Astrocyte of the spinal cord (primary cell): ENCODE results near the gene PEX11A.

Source experiments
- DNase-seq: peaks from one replicate; pipeline ENCODE4 v3.0.0; 2011; ENCODE audit warnings: low read depth, low spot score
- H3K4me3 ChIP-seq: 2 replicates; pipeline ENCODE4 v1.5.1; 2011; ENCODE audit warnings: low read depth, mild to moderate bottlenecking, low read length, moderate library complexity
- in situ Hi-C: cut with HindIII; loops from 2 replicates; pipeline ENCODE4 v1.10.0; 2017; ENCODE audit warnings: low sequenced_read_pairs
- TF ChIP-seq, protein P1 (sequence below): IDR thresholded peaks from 2 replicates; pipeline ENCODE4 v1.5.1; 2012; ENCODE audit warnings: low read depth, mild to moderate bottlenecking, low read length, inconsistent platforms

Gene PEX11A

DNA sequence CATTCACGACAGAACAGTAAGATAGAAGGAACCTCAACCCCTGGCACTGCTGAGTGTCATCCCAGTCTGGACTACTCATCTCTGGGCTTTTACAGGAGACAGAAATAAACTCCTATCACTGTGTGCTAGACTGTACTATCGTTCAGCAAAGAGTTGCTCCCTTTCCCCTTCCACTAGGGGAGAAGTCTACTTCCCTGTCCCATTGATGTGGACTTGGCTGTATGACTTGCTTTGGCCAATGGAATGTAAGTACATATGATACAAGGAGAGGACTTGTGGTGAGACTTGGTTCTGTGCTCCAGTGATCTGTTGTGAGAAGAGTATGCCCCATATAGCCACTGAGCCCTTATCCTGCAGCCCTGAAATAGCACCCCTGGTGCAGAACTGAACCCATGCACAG is 30.0 kb downstream of the PEX11A start:
- in situ Hi-C loops: no loop called here
- no peak for DNase-seq
- H3K4me3 ChIP-seq: no peak overlapping the region
- TF ChIP-seq, protein P1, sequence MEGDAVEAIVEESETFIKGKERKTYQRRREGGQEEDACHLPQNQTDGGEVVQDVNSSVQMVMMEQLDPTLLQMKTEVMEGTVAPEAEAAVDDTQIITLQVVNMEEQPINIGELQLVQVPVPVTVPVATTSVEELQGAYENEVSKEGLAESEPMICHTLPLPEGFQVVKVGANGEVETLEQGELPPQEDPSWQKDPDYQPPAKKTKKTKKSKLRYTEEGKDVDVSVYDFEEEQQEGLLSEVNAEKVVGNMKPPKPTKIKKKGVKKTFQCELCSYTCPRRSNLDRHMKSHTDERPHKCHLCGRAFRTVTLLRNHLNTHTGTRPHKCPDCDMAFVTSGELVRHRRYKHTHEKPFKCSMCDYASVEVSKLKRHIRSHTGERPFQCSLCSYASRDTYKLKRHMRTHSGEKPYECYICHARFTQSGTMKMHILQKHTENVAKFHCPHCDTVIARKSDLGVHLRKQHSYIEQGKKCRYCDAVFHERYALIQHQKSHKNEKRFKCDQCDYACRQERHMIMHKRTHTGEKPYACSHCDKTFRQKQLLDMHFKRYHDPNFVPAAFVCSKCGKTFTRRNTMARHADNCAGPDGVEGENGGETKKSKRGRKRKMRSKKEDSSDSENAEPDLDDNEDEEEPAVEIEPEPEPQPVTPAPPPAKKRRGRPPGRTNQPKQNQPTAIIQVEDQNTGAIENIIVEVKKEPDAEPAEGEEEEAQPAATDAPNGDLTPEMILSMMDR: no peak

DNA sequence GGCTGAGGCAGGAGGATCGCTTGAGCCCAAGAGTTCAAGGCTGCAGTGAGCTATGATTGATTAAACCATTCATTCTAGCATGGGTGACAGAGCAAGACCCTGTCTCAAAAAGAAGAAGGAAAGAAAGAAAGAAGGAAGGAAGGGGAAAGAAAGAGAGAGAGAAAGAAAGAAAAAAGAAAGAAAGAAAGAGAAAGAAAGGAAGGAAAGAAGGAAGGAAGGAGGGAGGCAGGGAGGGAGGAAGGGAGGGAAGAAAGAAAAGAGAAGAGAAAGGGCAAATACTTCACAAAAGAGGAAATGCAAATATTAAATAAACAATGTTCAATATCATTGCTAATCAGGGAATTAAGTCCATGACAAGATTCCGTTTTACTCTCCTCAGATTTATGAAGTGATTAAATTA is 31.3 kb downstream of the PEX11A start:
- TF ChIP-seq, protein P1: no peak
- DNase-seq: no peak
- no peak overlapping the region for H3K4me3 ChIP-seq
- in situ Hi-C loops: no loop called here

DNA sequence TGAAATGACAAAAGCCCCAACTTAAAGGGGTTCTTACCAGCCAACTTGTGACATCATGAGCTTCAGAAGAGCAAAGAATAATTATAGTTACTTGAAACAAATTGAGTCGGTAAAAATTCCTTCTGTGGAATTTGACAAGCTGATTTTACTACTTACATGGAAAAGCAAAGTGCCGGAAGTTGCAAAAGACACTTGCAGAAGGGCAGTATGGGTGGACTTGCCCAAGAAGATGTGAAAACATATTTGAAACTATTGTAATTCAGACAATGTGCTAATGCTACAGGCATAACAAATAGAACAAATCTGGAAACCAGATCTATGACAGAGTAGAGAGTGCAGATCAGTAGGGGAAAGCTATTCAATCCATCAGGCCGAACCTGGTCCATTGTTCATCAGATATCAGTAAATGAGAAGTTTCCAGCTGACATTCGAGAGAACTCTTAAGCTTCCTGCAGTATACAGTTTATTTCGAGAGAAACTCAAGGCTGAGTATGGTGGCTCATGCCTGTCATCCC is 32.8 kb downstream of the PEX11A start:
- DNase-seq: no peak
- in situ Hi-C loops: no loop called here
- H3K4me3 ChIP-seq: no peak overlapping the region
- TF ChIP-seq, protein P1: no peak

DNA sequence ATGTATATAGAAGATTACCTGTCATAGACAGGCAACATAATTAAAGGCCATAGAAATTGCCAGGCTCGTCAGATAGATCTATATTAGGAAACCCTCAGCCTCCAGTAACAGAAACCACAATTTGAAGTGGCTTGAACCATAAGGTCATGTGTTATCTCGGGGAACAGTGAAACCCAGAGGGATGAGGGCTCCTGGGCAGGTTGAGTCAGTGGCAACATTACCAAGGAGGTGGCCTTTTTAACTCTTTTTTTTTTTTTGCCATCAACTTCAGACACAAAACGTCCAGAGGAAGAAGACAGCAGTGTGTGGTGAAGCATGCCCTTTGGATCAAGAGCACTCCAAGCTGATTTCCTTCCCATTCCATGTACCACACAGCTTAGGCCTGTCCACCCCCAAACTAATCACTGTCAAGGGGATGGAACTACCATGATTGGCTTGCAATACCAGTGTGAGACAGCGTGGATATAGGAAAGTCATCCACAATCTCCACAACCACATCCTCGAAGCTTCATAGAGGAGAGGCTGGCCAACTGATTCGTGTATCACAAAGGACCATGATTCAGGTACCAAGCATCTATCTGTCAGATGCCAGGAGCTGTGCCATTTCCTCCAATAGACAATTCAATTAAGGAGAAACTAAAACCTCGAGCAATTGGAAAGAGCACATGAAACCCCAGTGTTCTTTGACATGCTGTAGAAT is 34.3 kb downstream of the PEX11A start:
- no peak for DNase-seq
- H3K4me3 ChIP-seq: no peak overlapping the region
- in situ Hi-C loops: no loop called here
- TF ChIP-seq, protein P1: no peak

DNA sequence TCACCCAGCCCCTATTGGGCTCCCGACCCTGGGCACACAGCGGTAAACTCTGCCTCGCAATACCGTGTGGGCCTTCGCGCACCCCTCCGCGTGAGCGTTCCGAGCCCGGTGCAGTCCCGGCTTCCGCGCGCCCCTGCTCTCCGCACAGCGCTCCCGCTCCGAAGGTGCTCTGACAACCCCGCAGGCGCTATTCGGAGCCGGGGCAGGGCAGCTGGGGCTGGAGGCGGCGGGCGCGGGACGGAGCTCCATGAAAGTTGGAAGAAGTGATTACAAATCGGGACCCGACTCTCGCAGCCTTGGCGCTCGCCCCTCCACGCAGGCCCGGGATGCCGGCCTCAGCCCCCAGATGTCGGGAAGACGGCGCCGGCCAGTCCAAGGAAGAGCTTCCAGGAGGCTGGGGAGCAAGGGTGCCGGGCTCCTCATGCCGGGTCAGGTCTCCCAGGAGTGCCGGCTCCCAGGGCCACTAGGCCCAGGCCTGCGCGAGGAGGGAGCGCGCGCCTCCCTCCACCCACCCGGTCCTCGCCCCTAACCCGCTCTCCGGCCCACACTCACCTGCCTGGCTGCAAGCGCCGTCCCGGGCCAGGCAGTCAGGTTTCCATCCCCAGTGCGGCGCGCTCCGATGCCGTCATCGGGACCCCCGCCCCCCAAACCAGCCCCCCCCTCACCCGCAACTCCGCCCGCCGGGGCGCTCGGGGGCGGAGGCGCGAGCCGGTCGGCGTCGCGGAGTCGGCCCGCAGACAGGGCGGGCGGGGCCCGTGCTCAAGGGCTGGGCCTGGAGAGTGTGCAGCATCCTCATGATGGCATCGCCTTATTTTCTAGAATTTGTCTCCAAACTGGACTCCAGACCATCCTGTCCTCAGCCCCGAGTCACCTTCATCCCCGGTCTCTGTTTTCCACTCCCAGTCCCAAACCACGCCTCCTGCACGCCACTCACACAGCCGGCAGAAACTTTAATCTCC is 35.4 kb downstream of the PEX11A start, which contains the start of gene KIF7:
Gene KIF7, minus strand, starts transcription at position 621 of the 959 bp plus-strand sequence. CDS start 2,537 bp downstream, outside the sequence.
- TF ChIP-seq, protein P1: no peak
- in situ Hi-C loops: no loop called here
- peak within 1 kb of the TSS; percentile 70 for H3K4me3 ChIP-seq
- peak; percentile 66 for DNase-seq

DNA sequence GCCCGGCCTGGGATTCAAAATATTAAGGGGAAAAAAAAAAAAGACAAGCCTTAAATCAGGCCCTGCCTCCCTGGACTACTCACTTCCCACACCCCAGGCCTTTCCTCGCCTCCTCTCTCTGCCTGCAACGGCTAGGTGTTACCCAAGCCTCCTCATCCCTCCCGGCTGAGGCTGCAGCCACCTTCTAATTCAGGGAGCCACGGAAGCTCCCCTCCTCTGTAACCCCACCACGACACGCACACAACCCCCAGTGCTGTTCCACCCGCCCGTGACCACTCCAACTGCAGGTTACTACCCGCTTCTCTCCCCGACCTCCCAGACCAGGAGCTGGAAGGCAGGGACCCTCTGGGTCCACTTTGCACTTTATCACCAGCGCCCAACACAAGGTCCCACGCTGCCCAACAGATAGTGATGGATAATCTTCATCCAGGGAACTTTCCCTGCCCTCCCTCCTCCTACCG is 36.2 kb downstream of the PEX11A start:
- TF ChIP-seq, protein P1: no peak

More for the DNA sequence above, 36.2 kb downstream of the PEX11A start:
- in situ Hi-C loops: no loop called here
- DNase-seq: no peak
- H3K4me3 ChIP-seq: peak overlapping the region; percentile 70
